Astrocyte (in vitro differentiated cells and primary cell): Measurements from ENCODE around the gene PPP2R2D. TPM values are rescaled to one million over a fixed set of nuclear protein-coding genes. Genes with fewer than 3 reads are reported as not detected.

Experiments
- DNase-seq: peaks from one replicate; pipeline ENCODE4 v3.0.0-alpha.2; 2010; ENCODE audit warnings: low read depth
- FAIRE-seq: peaks from 2 replicates; lab custom pipeline; 2011; peaks lifted over from hg19 to GRCh38; lab: Jason Lieb, UNC
- H2AFZ ChIP-seq: 2 replicates; pipeline ENCODE4 v1.6.0; 2012; ENCODE audit warnings: low read depth, low read length, inconsistent platforms
- H3K27ac ChIP-seq: 2 replicates; pipeline ENCODE4 v1.5.1; 2011; ENCODE audit warnings: low read depth, low read length, inconsistent platforms
- H3K27me3 ChIP-seq: 2 replicates; pipeline ENCODE4 v1.6.0; 2011; ENCODE audit warnings: low read length, inconsistent platforms; ENCODE audit not compliant: insufficient read depth
- H3K36me3 ChIP-seq: 2 replicates; pipeline ENCODE4 v1.5.1; 2011; ENCODE audit warnings: low read length, inconsistent platforms; ENCODE audit not compliant: insufficient read depth
- H3K4me1 ChIP-seq: 2 replicates; pipeline ENCODE4 v1.5.1; 2011; ENCODE audit warnings: low read length, inconsistent platforms; ENCODE audit not compliant: insufficient read depth
- H3K4me2 ChIP-seq: 2 replicates; pipeline ENCODE4 v1.6.0; 2012; ENCODE audit warnings: low read length, inconsistent platforms
- H3K4me3 ChIP-seq: 2 replicates; pipeline ENCODE4 v1.5.1; 2011; ENCODE audit warnings: low read depth, mild to moderate bottlenecking, low read length, inconsistent platforms; ENCODE audit not compliant: insufficient read depth
- H3K79me2 ChIP-seq: 2 replicates; pipeline ENCODE4 v1.6.0; 2012; ENCODE audit warnings: mild to moderate bottlenecking, low read length, inconsistent platforms; ENCODE audit not compliant: insufficient read depth
- H3K9ac ChIP-seq: 2 replicates; pipeline ENCODE4 v1.6.0; 2012; ENCODE audit warnings: mild to moderate bottlenecking, low read length, inconsistent platforms
- H3K9me3 ChIP-seq: 2 replicates; pipeline ENCODE4 v1.5.1; 2012; ENCODE audit warnings: low read depth, mild to moderate bottlenecking, low read length, inconsistent platforms; ENCODE audit not compliant: insufficient read depth
- H4K20me1 ChIP-seq: 2 replicates; pipeline ENCODE4 v1.6.0; 2012; ENCODE audit warnings: low read length, inconsistent platforms; ENCODE audit not compliant: insufficient read depth
- H3K27ac Mint-ChIP-seq: one replicate; pipeline ENCODE4 v1.8.0; 2021; ENCODE audit warnings: mild to moderate bottlenecking, mixed read lengths; ENCODE audit not compliant: unreplicated experiment
- H3K27me3 Mint-ChIP-seq: one replicate; pipeline ENCODE4 v1.8.0; 2021; ENCODE audit warnings: low read depth, mixed read lengths; ENCODE audit not compliant: unreplicated experiment
- H3K36me3 Mint-ChIP-seq: one replicate; pipeline ENCODE4 v1.8.0; 2021; ENCODE audit warnings: low read depth, mixed read lengths; ENCODE audit not compliant: unreplicated experiment
- H3K4me1 Mint-ChIP-seq: one replicate; pipeline ENCODE4 v1.8.0; 2021; ENCODE audit warnings: low read depth, mixed read lengths; ENCODE audit not compliant: unreplicated experiment
- H3K4me3 Mint-ChIP-seq: one replicate; pipeline ENCODE4 v1.8.0; 2021; ENCODE audit warnings: mild to moderate bottlenecking, moderate library complexity, mixed read lengths; ENCODE audit not compliant: unreplicated experiment
- H3K9me3 Mint-ChIP-seq: one replicate; pipeline ENCODE4 v1.8.0; 2021; ENCODE audit warnings: mild to moderate bottlenecking, mixed read lengths; ENCODE audit not compliant: unreplicated experiment
- EZH2 ChIP-seq: IDR thresholded peaks from 2 replicates; pipeline ENCODE4 v1.6.1; 2012; ENCODE audit warnings: mild to moderate bottlenecking, low read length, inconsistent platforms; ENCODE audit not compliant: insufficient read depth
- total RNA-seq: library from RNA; stranded (reverse); gene quantifications from 2 replicates; pipeline ENCODE4 v1.2.1, GENCODE V29; 2021
- TF ChIP-seq, protein P1 (sequence below): IDR thresholded peaks from 2 replicates; pipeline ENCODE4 v1.5.1; 2011; ENCODE audit warnings: low read depth, mild to moderate bottlenecking, inconsistent platforms, low read length, moderate library complexity; ENCODE audit not compliant: insufficient read depth

The PPP2R2D gene
- total RNA-seq, 1 donor from 2014 or later, result 32.5 TPM

DNA sequence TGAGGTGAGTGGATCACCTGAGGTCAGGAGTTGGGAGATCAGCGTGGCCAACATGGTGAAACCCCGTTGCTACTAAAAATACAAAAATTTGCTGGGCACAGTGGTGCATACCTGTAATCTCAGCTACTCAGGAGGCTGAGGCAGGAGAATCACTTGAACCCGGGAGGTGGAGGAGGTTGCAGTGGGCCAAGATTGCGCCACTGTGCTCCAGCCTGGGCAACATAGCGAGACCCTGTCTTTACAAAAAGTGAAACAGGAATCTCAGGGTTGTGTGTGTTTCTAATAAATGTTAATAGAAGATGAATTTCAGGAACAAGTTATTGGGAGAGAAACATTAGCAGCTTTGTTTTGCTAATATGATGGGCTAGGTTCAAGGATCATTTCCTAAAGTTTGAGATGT lies 19.9 kb downstream of the PPP2R2D start:
- no peak overlapping the region for H3K4me2 ChIP-seq
- H3K27ac ChIP-seq, result no peak overlapping the region
- TF ChIP-seq EZH2, result no peak
- TF ChIP-seq, protein P1, sequence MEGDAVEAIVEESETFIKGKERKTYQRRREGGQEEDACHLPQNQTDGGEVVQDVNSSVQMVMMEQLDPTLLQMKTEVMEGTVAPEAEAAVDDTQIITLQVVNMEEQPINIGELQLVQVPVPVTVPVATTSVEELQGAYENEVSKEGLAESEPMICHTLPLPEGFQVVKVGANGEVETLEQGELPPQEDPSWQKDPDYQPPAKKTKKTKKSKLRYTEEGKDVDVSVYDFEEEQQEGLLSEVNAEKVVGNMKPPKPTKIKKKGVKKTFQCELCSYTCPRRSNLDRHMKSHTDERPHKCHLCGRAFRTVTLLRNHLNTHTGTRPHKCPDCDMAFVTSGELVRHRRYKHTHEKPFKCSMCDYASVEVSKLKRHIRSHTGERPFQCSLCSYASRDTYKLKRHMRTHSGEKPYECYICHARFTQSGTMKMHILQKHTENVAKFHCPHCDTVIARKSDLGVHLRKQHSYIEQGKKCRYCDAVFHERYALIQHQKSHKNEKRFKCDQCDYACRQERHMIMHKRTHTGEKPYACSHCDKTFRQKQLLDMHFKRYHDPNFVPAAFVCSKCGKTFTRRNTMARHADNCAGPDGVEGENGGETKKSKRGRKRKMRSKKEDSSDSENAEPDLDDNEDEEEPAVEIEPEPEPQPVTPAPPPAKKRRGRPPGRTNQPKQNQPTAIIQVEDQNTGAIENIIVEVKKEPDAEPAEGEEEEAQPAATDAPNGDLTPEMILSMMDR, result no peak
- H3K27me3 Mint-ChIP-seq, result no peaks in the 10 kb centered on the region
- no peak overlapping the region for H3K27ac Mint-ChIP-seq
- H3K27me3 ChIP-seq, result no peaks in the 10 kb centered on the region
- H3K36me3 Mint-ChIP-seq, result peaks cover 4% of the 10 kb centered on the region
- no peaks in the 10 kb centered on the region for H3K4me1 ChIP-seq
- DNase-seq (no peak), FAIRE-seq (no peak)
- H3K9me3 Mint-ChIP-seq, result no peaks in the 10 kb centered on the region
- no peaks in the 10 kb centered on the region for H3K9me3 ChIP-seq
- peaks cover 93% of the 10 kb centered on the region for H3K79me2 ChIP-seq
- H3K4me3 ChIP-seq, result no peak overlapping the region
- H2AFZ ChIP-seq, result no peak overlapping the region
- H3K9ac ChIP-seq, result no peak overlapping the region
- H3K36me3 ChIP-seq, result no peaks in the 10 kb centered on the region
- H4K20me1 ChIP-seq, result peaks cover 72% of the 10 kb centered on the region
- H3K4me3 Mint-ChIP-seq, result no peak overlapping the region
- peaks cover 11% of the 10 kb centered on the region for H3K4me1 Mint-ChIP-seq

DNA sequence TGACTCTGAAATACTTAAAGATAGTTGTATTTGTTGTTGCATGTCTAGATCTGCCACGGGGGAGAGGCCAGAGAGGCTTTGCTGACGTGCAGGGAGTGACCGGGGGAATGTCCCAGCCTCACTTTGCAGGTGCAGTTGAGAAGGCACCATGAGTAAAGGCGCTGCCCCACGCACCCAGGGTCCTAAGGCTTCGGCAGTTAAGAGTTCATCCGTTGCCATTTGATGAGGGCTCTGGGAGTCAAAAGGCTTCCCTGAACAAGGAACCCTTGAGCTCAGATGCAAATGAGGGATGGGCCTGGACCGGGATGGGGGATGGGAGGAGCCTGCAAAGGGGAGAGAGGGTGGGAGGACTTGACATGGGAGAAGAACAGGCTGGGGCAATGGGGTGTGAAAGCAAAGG lies 20.4 kb downstream of the PPP2R2D start:
- no peak for DNase-seq
- H3K9ac ChIP-seq, result no peak overlapping the region
- Mint-ChIP-seq H3K9me3 (no peaks in the 10 kb centered on the region), H3K27ac (no peak overlapping the region), H3K36me3 (peaks cover 4% of the 10 kb centered on the region), H3K4me1 (peaks cover 11% of the 10 kb centered on the region), H3K4me3 (no peak overlapping the region), H3K27me3 (no peaks in the 10 kb centered on the region)
- no peaks in the 10 kb centered on the region for H3K4me1 ChIP-seq
- no peak overlapping the region for H3K4me2 ChIP-seq
- peaks cover 93% of the 10 kb centered on the region for H3K79me2 ChIP-seq
- no peak overlapping the region for H3K27ac ChIP-seq
- no peak for FAIRE-seq
- H4K20me1 ChIP-seq, result peaks cover 72% of the 10 kb centered on the region
- H2AFZ ChIP-seq, result no peak overlapping the region
- no peaks in the 10 kb centered on the region for H3K27me3 ChIP-seq
- no peaks in the 10 kb centered on the region for H3K9me3 ChIP-seq
- H3K36me3 ChIP-seq, result no peaks in the 10 kb centered on the region
- H3K4me3 ChIP-seq, result no peak overlapping the region
- TF ChIP-seq EZH2, result no peak
- TF ChIP-seq, protein P1, result no peak

DNA sequence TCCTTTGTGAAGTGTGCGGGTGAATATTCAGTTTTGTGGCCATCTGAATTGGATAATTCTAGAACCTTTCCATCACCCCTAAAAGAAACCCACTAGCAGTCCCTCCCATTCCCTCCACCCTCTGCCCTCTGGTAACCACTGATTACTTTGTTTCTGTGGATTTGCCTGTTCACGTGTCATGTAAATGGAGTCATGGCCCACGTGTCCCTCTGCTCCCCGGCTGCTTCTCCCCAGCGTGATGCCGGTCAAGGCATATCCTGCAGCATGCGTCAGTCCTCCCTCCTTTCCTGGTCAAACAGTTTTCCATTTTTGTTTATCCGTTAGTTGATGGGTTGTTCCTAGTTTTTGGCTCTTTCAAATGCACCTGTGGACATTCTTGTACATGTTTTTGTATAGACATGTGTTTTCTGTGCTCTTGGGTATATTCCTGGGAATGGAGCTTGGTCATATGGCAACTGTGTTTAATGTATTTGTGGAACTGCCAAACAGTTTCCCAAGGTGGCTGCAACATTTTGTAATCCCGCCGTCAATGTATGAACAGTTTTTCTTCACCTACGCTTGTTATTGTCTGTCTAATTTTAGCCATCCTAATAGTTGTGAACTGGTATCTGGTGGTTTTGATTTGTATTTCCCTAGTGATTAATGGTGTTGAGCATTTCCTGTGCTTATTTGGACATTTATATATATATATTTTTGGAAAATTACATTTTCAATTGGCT lies 22.4 kb downstream of the PPP2R2D start:
- FAIRE-seq, result no peak
- Histone ChIP-seq H3K4me2 (peak overlapping the region; percentile 12), H2AFZ (no peak overlapping the region), H3K27me3 (no peaks in the 10 kb centered on the region), H3K79me2 (peaks cover 99% of the 10 kb centered on the region), H3K4me3 (no peak overlapping the region), H3K4me1 (peaks cover 4% of the 10 kb centered on the region), H4K20me1 (peaks cover 86% of the 10 kb centered on the region), H3K9ac (no peak overlapping the region), H3K36me3 (no peaks in the 10 kb centered on the region), H3K27ac (no peak overlapping the region), H3K9me3 (no peaks in the 10 kb centered on the region)
- no peak overlapping the region for H3K27ac Mint-ChIP-seq
- H3K4me1 Mint-ChIP-seq, result peaks cover 14% of the 10 kb centered on the region
- no peak for TF ChIP-seq EZH2
- TF ChIP-seq, protein P1, result no peak
- H3K9me3 Mint-ChIP-seq, result no peaks in the 10 kb centered on the region
- no peak for DNase-seq
- H3K4me3 Mint-ChIP-seq, result no peak overlapping the region
- H3K36me3 Mint-ChIP-seq, result peaks cover 13% of the 10 kb centered on the region
- H3K27me3 Mint-ChIP-seq, result no peaks in the 10 kb centered on the region
